H1 (cell line): ENCODE measurements around the gene TSSC4. TPM values are rescaled to one million over a fixed set of nuclear protein-coding genes. Genes with fewer than 3 reads are reported as not detected.

Experiments used
- CTCF ChIA-PET: fragments of 300-600 bp; sonication (Branson Sonifier 250); formaldehyde crosslinking; loops from one replicate; lab custom pipeline; 2021; ENCODE audit not compliant: partially characterized antibody; lab: Charles Lee
- POLR2A ChIA-PET: fragments of 300-600 bp; sonication (Branson Sonifier 250); formaldehyde crosslinking; loops from one replicate; lab custom pipeline; 2021; ENCODE audit warnings: inconsistent platforms; ENCODE audit not compliant: partially characterized antibody; lab: Charles Lee
- DNase-seq, 2 experiments: peaks; one replicate each; pipeline versions ENCODE4 v3.0.0 to v3.0.0-alpha.2; 2010 to 2022; ENCODE audit warnings: low spot score in 2 of 2, low read depth in 1 of 2, mixed read lengths in 1 of 2
- FAIRE-seq: peaks from 2 replicates; lab custom pipeline; 2011; peaks lifted over from hg19 to GRCh38; lab: Jason Lieb, UNC
- H2AFZ ChIP-seq: 2 replicates; pipeline ENCODE4 v1.8.1; 2012; ENCODE audit warnings: low read length, inconsistent platforms
- H2AK5ac ChIP-seq: 2 replicates; pipeline ENCODE4 v1.6.1; 2013; ENCODE audit warnings: low read depth, low read length
- H2BK120ac ChIP-seq: replicated peaks from 2 replicates; pipeline ENCODE3; 2013; ENCODE audit warnings: low read depth, low read length, inconsistent platforms
- H2BK12ac ChIP-seq: 2 replicates; pipeline ENCODE4 v1.6.1; 2013; ENCODE audit warnings: low read depth, low read length
- H2BK15ac ChIP-seq: 2 replicates; pipeline ENCODE4 v1.6.1; 2013; ENCODE audit warnings: low read length
- H2BK20ac ChIP-seq: 2 replicates; pipeline ENCODE4 v1.6.1; 2013; ENCODE audit warnings: low read length
- H2BK5ac ChIP-seq: 2 replicates; pipeline ENCODE4 v1.6.1; 2013; ENCODE audit warnings: low read depth, low read length
- H3K14ac ChIP-seq: 2 replicates; pipeline ENCODE4 v1.6.1; 2013; ENCODE audit warnings: inconsistent platforms; ENCODE audit not compliant: insufficient read length
- H3K18ac ChIP-seq: 2 replicates; pipeline ENCODE4 v1.6.1; 2013; ENCODE audit warnings: low read length; ENCODE audit errors: extremely low read depth
- H3K23ac ChIP-seq: 2 replicates; pipeline ENCODE4 v1.6.1; 2013; ENCODE audit warnings: inconsistent platforms; ENCODE audit not compliant: insufficient read length
- H3K23me2 ChIP-seq: 2 replicates; pipeline ENCODE4 v1.6.1; 2013; ENCODE audit warnings: low read depth, low read length
- H3K27ac ChIP-seq: 2 replicates; pipeline ENCODE4 v1.6.1; 2011; ENCODE audit warnings: low read depth, low read length, inconsistent platforms
- H3K27me3 ChIP-seq, 4 experiments: replicated peaks in 1 of 4; 1 replicate in 1 of 4; 2 replicates in 3 of 4; pipeline versions ENCODE4 v1.6.1 to v1.8.1; 2011 to 2013; ENCODE audit warnings: low read length in 3 of 4, mild to moderate bottlenecking in 3 of 4, inconsistent platforms in 2 of 4, mixed read lengths in 2 of 4, moderate library complexity in 1 of 4; ENCODE audit not compliant: control insufficient read depth in 3 of 4, insufficient read depth in 3 of 4; ENCODE audit errors: extremely low read depth in 1 of 4
- H3K36me3 ChIP-seq, 4 experiments: 2 replicates each; pipeline versions ENCODE4 v1.6.1 to v1.8.1; 2011 to 2013; ENCODE audit warnings: mild to moderate bottlenecking in 4 of 4, low read length in 3 of 4, moderate library complexity in 2 of 4, control low read depth in 1 of 4, inconsistent platforms in 1 of 4; ENCODE audit not compliant: insufficient read depth in 4 of 4, control insufficient read depth in 2 of 4
- H3K4ac ChIP-seq: replicated peaks from 2 replicates; pipeline ENCODE3; 2013; ENCODE audit warnings: low read length, low read depth, mixed read lengths, inconsistent platforms; ENCODE audit not compliant: insufficient read length
- H3K4me1 ChIP-seq, 4 experiments: replicated peaks in 1 of 4; 1 replicate in 1 of 4; 2 replicates in 3 of 4; pipeline versions ENCODE4 v1.6.1 to v1.8.1; 2011 to 2013; ENCODE audit warnings: low read length in 3 of 4, inconsistent platforms in 2 of 4, mixed read lengths in 1 of 4; ENCODE audit not compliant: insufficient read depth in 4 of 4, control insufficient read depth in 3 of 4
- H3K4me2 ChIP-seq, 2 experiments: 2 replicates each; pipeline versions ENCODE4 v1.6.1 to v1.8.1; 2011 to 2013; ENCODE audit warnings: low read depth in 2 of 2, low read length in 2 of 2, control low read depth in 1 of 2, inconsistent platforms in 1 of 2, mild to moderate bottlenecking in 1 of 2; ENCODE audit not compliant: insufficient read depth in 1 of 2
- H3K4me3 ChIP-seq, 4 experiments: fragments of 200-600, 300-600 bp in 1 of 4; sonication (generic), shearing (Covaris generic), sonication (Bioruptor Twin) in 1 of 4; 2 replicates each; pipeline versions ENCODE4 v1.5.1 to v1.8.1; 2011 to 2016; ENCODE audit warnings: low read length in 4 of 4, low read depth in 3 of 4, control low read depth in 2 of 4, inconsistent platforms in 2 of 4, mild to moderate bottlenecking in 2 of 4, mixed read lengths in 1 of 4, moderate library complexity in 1 of 4; ENCODE audit not compliant: insufficient read depth in 2 of 4; ENCODE audit errors: extremely low read depth in 1 of 4
- H3K56ac ChIP-seq: replicated peaks from 2 replicates; pipeline ENCODE3; 2013; ENCODE audit warnings: low read depth, mild to moderate bottlenecking, mixed read lengths, low read length, inconsistent platforms; ENCODE audit not compliant: insufficient read length
- H3K79me1 ChIP-seq: 2 replicates; pipeline ENCODE4 v1.6.1; 2013; ENCODE audit warnings: low read depth, low read length, control low read depth
- H3K79me2 ChIP-seq, 2 experiments: 2 replicates each; pipeline versions ENCODE4 v1.6.1 to v1.8.1; 2012 to 2013; ENCODE audit warnings: low read length in 2 of 2, mild to moderate bottlenecking in 2 of 2, inconsistent platforms in 1 of 2; ENCODE audit not compliant: insufficient read depth in 2 of 2, control insufficient read depth in 1 of 2
- H3K9ac ChIP-seq, 4 experiments: replicated peaks in 1 of 4; 1 replicate in 1 of 4; 2 replicates in 3 of 4; pipeline versions ENCODE4 v1.6.1 to v1.8.1; 2011 to 2013; ENCODE audit warnings: low read depth in 3 of 4, low read length in 3 of 4, control low read depth in 2 of 4, mild to moderate bottlenecking in 2 of 4, moderate library complexity in 2 of 4, inconsistent platforms in 1 of 4; ENCODE audit errors: extremely low read depth in 1 of 4
- H3K9me3 ChIP-seq, 2 experiments: 2 replicates each; pipeline versions ENCODE4 v1.6.1 to v1.8.1; 2012 to 2013; ENCODE audit warnings: mild to moderate bottlenecking in 2 of 2, moderate library complexity in 2 of 2, control low read depth in 1 of 2, inconsistent platforms in 1 of 2, low read depth in 1 of 2, low read length in 1 of 2, mixed read lengths in 1 of 2; ENCODE audit not compliant: insufficient read depth in 2 of 2
- H4K20me1 ChIP-seq, 2 experiments: replicated peaks in 1 of 2; 2 replicates each; pipeline versions ENCODE3 to v1.8.1; 2011 to 2013; ENCODE audit warnings: inconsistent platforms in 2 of 2, low read length in 2 of 2, mild to moderate bottlenecking in 1 of 2; ENCODE audit not compliant: insufficient read depth in 2 of 2, control insufficient read depth in 1 of 2
- H4K5ac ChIP-seq: 2 replicates; pipeline ENCODE4 v1.6.1; 2013; ENCODE audit warnings: low read length, low read depth, mixed read lengths, inconsistent platforms; ENCODE audit not compliant: insufficient read length
- H4K8ac ChIP-seq: 2 replicates; pipeline ENCODE4 v1.8.0; 2013; ENCODE audit warnings: mild to moderate bottlenecking, moderate library complexity, low read length, inconsistent platforms; ENCODE audit not compliant: insufficient read depth; ENCODE audit errors: extremely low read depth
- H4K91ac ChIP-seq: replicated peaks from 2 replicates; pipeline ENCODE3; 2013; ENCODE audit warnings: low read length, mixed read lengths, inconsistent platforms; ENCODE audit not compliant: insufficient read length
- FOSL1 ChIP-seq: IDR thresholded peaks from 2 replicates; pipeline ENCODE4 v1.6.1; 2011; ENCODE audit warnings: mild to moderate bottlenecking, low read depth, low read length, moderate library complexity; ENCODE audit not compliant: insufficient read depth
- GABPA ChIP-seq: IDR thresholded peaks from 2 replicates; pipeline ENCODE4 v1.6.1; 2011; ENCODE audit warnings: mild to moderate bottlenecking, low read length, moderate library complexity, borderline replicate concordance; ENCODE audit not compliant: insufficient read depth
- KDM4A ChIP-seq: IDR thresholded peaks from one replicate; pipeline ENCODE4 v1.7.1; 2012; ENCODE audit warnings: low read depth, mild to moderate bottlenecking, moderate library complexity, low read length, inconsistent platforms; ENCODE audit not compliant: severe bottlenecking
- PHF8 ChIP-seq: fragments of 200-600 bp; sonication (generic); conservative IDR thresholded peaks from 2 replicates; pipeline ENCODE4 v1.7.1; 2012; ENCODE audit warnings: low read depth, mild to moderate bottlenecking, inconsistent platforms, low read length, moderate library complexity
- POLR2A ChIP-seq, 2 experiments: IDR thresholded peaks; 1 replicate in 1 of 2; 2 replicates in 1 of 2; pipeline ENCODE4 v1.6.1; 2011; ENCODE audit warnings: low read depth in 2 of 2, low read length in 2 of 2, mild to moderate bottlenecking in 2 of 2; ENCODE audit errors: control extremely low read depth in 1 of 2
- POU5F1 ChIP-seq: IDR thresholded peaks from 2 replicates; pipeline ENCODE4 v1.6.1; 2011; ENCODE audit warnings: low read depth, mild to moderate bottlenecking, low read length, moderate library complexity
- SIX5 ChIP-seq: IDR thresholded peaks from 2 replicates; pipeline ENCODE4 v1.6.1; 2011; ENCODE audit warnings: mild to moderate bottlenecking, low read depth, low read length
- SUZ12 ChIP-seq: fragments of 200-600 bp; sonication (generic); IDR thresholded peaks from 2 replicates; pipeline ENCODE4 v1.6.1; 2012; ENCODE audit warnings: mild to moderate bottlenecking, inconsistent platforms, low read length, moderate library complexity, mixed read lengths
- TAF1 ChIP-seq: IDR thresholded peaks from 2 replicates; pipeline ENCODE4 v1.6.1; 2011; ENCODE audit warnings: mild to moderate bottlenecking, low read depth, low read length
- WGBS, 2 experiments: shearing (Covaris generic) in 1 of 2; methylation state at CpG; one replicate each; pipeline versions ENCODE4 v1.1.6 to v1.1.7; 2013 to 2015; ENCODE audit warnings: low lambda C conversion rate in 2 of 2, mixed read lengths in 2 of 2, inconsistent platforms in 1 of 2, low coverage in 1 of 2, missing lambda C conversion rate in 1 of 2; ENCODE audit not compliant: insufficient replicate concordance in 2 of 2, insufficient coverage in 1 of 2, insufficient read length in 1 of 2; ENCODE audit errors: extremely low coverage in 1 of 2, missing lambda C conversion rate in 1 of 2; 5-methylcytosine and 5-hydroxymethylcytosine counted together
- polyA plus RNA-seq, 7 experiments: library from polyadenylated mRNA; depleted of rRNA in 3 of 7; stranded (reverse) in 5 of 7; unstranded in 2 of 7; fragments of >200 nt in 5 of 7; fragments of 200-250 nt in 2 of 7; gene quantifications; 1 replicate in 5 of 7; 2 replicates in 1 of 7; 4 replicates in 1 of 7; pipeline versions ENCODE4 v1.2.1 to v1.2.3, GENCODE V29; 2011 to 2013; ENCODE audit warnings: missing spikeins in 2 of 7, mixed read lengths in 2 of 7
- total RNA-seq: library from RNA; stranded (reverse); fragmentation: NEBNext Ultra II Directional; extraction: Animal tissue kit (Norgen Biotek cat#: 25700); gene quantifications from 2 replicates; pipeline ENCODE4 v1.2.1, GENCODE V29; 2021
- TF ChIP-seq, protein P1 (sequence below), 3 experiments: IDR thresholded peaks; 1 replicate in 2 of 3; 2 replicates in 1 of 3; pipeline versions ENCODE4 v1.5.1 to v1.6.1; 2011; ENCODE audit warnings: low read length in 3 of 3, mild to moderate bottlenecking in 3 of 3, inconsistent platforms in 2 of 3, low read depth in 1 of 3, moderate library complexity in 1 of 3; ENCODE audit not compliant: insufficient read depth in 1 of 3; ENCODE audit errors: control extremely low read depth in 1 of 3

The TSSC4 gene
- total and polyA plus RNA-seq, 2 of the 8 experiments (the other 6 are each of a cell fraction or from before 2014, with no cell fraction given) = 34.0 to 39.3 TPM

DNA sequence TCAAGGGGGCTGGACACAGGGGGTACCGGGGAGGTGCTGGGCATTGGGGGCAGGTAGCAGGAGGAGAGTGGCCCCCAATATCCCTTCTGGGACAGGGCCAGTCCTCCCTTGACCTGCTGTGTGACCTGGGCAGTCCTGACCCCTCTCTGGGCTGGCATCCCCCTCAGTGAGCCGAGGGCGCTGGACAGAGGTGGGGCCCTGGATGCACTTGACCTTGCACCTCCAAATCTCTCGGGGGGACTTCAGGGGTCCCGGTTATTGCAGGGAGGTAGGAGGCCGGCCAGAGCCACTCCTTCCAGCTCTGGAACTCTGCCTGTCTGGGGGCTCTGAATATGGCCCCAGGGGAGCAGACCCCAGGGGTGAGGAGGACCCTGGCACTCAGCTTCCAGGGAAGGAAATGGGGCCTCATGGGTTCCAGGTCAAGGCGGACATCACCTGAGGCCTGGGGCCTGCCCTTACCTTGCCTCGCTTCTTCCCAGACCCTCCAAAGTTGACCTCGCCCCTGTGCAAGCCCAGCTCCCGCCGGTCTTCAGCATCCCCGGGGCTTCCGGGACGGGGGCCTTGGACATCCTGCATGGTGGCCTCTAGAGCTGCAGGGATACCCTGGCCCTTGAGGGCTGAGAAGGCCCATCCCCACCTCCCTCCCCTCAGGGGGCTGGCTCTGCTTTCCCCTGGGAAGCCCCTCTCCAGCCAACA lies 22.1 kb downstream of the TSSC4 start:
- no peaks in the 10 kb centered on the region for H3K79me2 ChIP-seq
- DNase-seq (no peak), FAIRE-seq (no peak)
- H2BK15ac ChIP-seq = no peak overlapping the region
- no peak overlapping the region for H2AFZ ChIP-seq
- H3K36me3 ChIP-seq = no peaks in the 10 kb centered on the region
- no peak overlapping the region for H3K18ac ChIP-seq
- no peak overlapping the region for H2BK5ac ChIP-seq
- peaks cover 0 to 1% of the 10 kb centered on the region in 2 experiments for H4K20me1 ChIP-seq
- no peak overlapping the region for H3K14ac ChIP-seq
- ChIA-PET POLR2A (interaction anchor here (1.7 kb wide), 1 partner anchor 108 kb away, joined by 5 read pairs; no protein-coding TSS in a partner anchor), CTCF (interaction anchor here (0.6 to 11.5 kb wide), 14 partner anchors 18 to 465 kb away, joined by 3 to 359 read pairs (median 4); partner anchors contain the start of genes C11orf21, TSPAN32 and TSSC4)
- no peak overlapping the region for H3K4ac ChIP-seq
- no peak overlapping the region for H3K56ac ChIP-seq
- H3K9me3 ChIP-seq = no peaks in the 10 kb centered on the region
- H3K27ac ChIP-seq = no peak overlapping the region
- no peak overlapping the region for H2BK120ac ChIP-seq
- H3K79me1 ChIP-seq = no peaks in the 10 kb centered on the region
- no peaks in the 10 kb centered on the region for H3K23me2 ChIP-seq
- H3K23ac ChIP-seq = no peak overlapping the region
- H3K4me2 ChIP-seq = no peak overlapping the region
- no peak overlapping the region for H2BK12ac ChIP-seq
- no peak overlapping the region for H2BK20ac ChIP-seq
- H4K91ac ChIP-seq = no peak overlapping the region
- peaks cover 0 to 6% (median 0%) of the 10 kb centered on the region in 4 experiments; a peak in 2 of 7 replicates for H3K27me3 ChIP-seq
- no peak overlapping the region for H3K4me3 ChIP-seq
- H3K9ac ChIP-seq = no peak overlapping the region
- no peak overlapping the region for H4K5ac ChIP-seq
- peaks cover 0 to 5% (median under 1%) of the 10 kb centered on the region in 4 experiments; a peak in 2 of 7 replicates for H3K4me1 ChIP-seq
- H2AK5ac ChIP-seq = no peak overlapping the region
- WGBS, 2 experiments = 98% methylated on average over 10 of the region's 14 CpGs; no CpG with 5 or more reads in 1 of the 2 experiments
- no peak overlapping the region for H4K8ac ChIP-seq
- TF ChIP-seq SUZ12 = no peak
- no peak for TF ChIP-seq POLR2A (IDR thresholded peaks at IDR 0.05; ENCODE audit: control extremely low read depth in 1 of 2, low read depth in 2 of 2, low read length in 2 of 2)
- no peak for TF ChIP-seq PHF8
- TF ChIP-seq POU5F1 = no peak
- no peak for TF ChIP-seq TAF1
- TF ChIP-seq KDM4A = no peak
- TF ChIP-seq GABPA = no peak
- no peak for TF ChIP-seq SIX5
- TF ChIP-seq, protein P1, sequence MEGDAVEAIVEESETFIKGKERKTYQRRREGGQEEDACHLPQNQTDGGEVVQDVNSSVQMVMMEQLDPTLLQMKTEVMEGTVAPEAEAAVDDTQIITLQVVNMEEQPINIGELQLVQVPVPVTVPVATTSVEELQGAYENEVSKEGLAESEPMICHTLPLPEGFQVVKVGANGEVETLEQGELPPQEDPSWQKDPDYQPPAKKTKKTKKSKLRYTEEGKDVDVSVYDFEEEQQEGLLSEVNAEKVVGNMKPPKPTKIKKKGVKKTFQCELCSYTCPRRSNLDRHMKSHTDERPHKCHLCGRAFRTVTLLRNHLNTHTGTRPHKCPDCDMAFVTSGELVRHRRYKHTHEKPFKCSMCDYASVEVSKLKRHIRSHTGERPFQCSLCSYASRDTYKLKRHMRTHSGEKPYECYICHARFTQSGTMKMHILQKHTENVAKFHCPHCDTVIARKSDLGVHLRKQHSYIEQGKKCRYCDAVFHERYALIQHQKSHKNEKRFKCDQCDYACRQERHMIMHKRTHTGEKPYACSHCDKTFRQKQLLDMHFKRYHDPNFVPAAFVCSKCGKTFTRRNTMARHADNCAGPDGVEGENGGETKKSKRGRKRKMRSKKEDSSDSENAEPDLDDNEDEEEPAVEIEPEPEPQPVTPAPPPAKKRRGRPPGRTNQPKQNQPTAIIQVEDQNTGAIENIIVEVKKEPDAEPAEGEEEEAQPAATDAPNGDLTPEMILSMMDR (IDR thresholded peaks at IDR 0.05; ENCODE audit: control extremely low read depth in 1 of 3, insufficient read depth in 1 of 3, low read depth in 1 of 3, low read length in 3 of 3) = no peak
- TF ChIP-seq FOSL1 = no peak
